ENCODE data around the gene TAOK3.

DNA sequence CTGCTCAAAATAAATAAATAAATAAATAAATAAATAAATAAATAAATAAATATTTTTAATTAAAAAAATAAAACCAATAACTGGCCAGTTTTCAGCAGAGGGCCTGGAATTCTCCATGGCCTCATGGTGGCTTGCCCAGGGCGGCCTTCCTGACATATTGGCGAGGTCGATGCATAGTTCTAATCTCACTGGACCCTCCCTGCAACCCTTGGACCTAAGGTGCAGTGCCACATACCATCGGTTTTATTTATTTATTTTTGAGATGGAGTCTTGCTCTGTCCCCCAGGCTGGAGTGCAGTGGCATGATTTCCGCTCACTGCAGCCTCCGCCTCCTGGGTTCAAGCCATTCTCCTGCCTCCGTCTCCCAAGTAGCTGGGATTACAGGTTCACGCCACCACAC is 265.0 kb downstream of the TAOK3 start:
- TF ChIP-seq MXI1 (IDR thresholded peaks at IDR 0.05; ENCODE audit: borderline replicate concordance, low read depth, low read length) (no peak), MAFK (IDR thresholded peaks at IDR 0.05; ENCODE audit: low read depth, low read length) (no peak), POLR2A (IDR thresholded peaks at IDR 0.05; ENCODE audit: low read depth, low read length) (no peak), CEBPB (IDR thresholded peaks at IDR 0.05; ENCODE audit: low read depth, low read length) (no peak), FOS (IDR thresholded peaks at IDR 0.05; ENCODE audit: low read depth, low read length) (no peak), SMC3 (IDR thresholded peaks at IDR 0.05; ENCODE audit: low read depth, low read length) (no peak)
- TF ChIP-seq, protein P1, sequence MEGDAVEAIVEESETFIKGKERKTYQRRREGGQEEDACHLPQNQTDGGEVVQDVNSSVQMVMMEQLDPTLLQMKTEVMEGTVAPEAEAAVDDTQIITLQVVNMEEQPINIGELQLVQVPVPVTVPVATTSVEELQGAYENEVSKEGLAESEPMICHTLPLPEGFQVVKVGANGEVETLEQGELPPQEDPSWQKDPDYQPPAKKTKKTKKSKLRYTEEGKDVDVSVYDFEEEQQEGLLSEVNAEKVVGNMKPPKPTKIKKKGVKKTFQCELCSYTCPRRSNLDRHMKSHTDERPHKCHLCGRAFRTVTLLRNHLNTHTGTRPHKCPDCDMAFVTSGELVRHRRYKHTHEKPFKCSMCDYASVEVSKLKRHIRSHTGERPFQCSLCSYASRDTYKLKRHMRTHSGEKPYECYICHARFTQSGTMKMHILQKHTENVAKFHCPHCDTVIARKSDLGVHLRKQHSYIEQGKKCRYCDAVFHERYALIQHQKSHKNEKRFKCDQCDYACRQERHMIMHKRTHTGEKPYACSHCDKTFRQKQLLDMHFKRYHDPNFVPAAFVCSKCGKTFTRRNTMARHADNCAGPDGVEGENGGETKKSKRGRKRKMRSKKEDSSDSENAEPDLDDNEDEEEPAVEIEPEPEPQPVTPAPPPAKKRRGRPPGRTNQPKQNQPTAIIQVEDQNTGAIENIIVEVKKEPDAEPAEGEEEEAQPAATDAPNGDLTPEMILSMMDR (conservative IDR thresholded peaks at IDR 0.05; ENCODE audit: low read depth, low read length) = no peak
